Brain microvascular endothelial cell (primary cell): Measurements from ENCODE around the gene NFXL1.

Source experiments
- DNase-seq: peaks from one replicate; pipeline ENCODE4 v3.0.0-alpha.2; 2020
- H3K27ac ChIP-seq: fragments of 250-450 bp; sonication (Bioruptor Pico); 2 replicates; pipeline ENCODE4 v1.5.1; 2020; ENCODE audit warnings: mild to moderate bottlenecking, moderate library complexity
- H3K27me3 ChIP-seq: fragments of 250-450 bp; sonication (Bioruptor Pico); replicated peaks from 2 replicates; pipeline ENCODE4 v1.5.1; 2020; ENCODE audit warnings: mild to moderate bottlenecking
- H3K36me3 ChIP-seq: fragments of 250-450 bp; sonication (Bioruptor Pico); replicated peaks from 2 replicates; pipeline ENCODE4 v1.5.1; 2020; ENCODE audit warnings: mild to moderate bottlenecking
- H3K4me3 ChIP-seq: 2 replicates; pipeline ENCODE4 v1.5.1; 2011; ENCODE audit warnings: low read depth, mild to moderate bottlenecking, control low read depth, low read length, moderate library complexity
- CTCF ChIP-seq: IDR thresholded peaks from 2 replicates; pipeline ENCODE4 v1.5.1; 2011; ENCODE audit warnings: low read depth, mild to moderate bottlenecking, moderate library complexity, low read length, control low read depth, inconsistent platforms; ENCODE audit errors: missing control alignments
- in situ Hi-C: cut with HindIII; loops from 2 replicates; pipeline ENCODE4 v1.10.0; 2017; ENCODE audit warnings: low sequenced_read_pairs, low pct_ligation_motif_present

The NFXL1 gene

DNA sequence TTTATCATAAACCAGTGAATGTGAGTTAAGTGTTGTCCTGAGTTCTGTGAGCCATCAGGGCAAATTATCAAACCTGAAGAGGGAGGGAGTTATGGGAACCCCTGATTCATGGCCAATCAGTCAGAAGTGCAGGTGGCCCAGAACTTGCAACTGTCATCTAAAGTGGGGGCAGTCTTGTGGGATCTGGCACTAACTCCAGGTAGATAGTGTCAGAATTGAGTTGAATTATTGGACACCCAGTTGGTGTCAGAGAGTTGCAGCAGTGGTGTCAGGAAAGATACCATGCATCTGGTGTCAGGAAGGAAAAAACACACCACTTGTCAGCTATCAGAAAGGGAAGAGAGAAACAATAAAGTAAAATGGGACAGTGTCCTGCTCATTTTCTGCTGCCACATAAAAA is 84.9 kb downstream of the NFXL1 start:
- TF ChIP-seq CTCF = no peak
- Histone ChIP-seq H3K36me3 (no peaks in the 10 kb centered on the region), H3K27ac (no peak overlapping the region), H3K27me3 (no peaks in the 10 kb centered on the region), H3K4me3 (no peak overlapping the region)
- in situ Hi-C loops = no loop called here
- no peak for DNase-seq

DNA sequence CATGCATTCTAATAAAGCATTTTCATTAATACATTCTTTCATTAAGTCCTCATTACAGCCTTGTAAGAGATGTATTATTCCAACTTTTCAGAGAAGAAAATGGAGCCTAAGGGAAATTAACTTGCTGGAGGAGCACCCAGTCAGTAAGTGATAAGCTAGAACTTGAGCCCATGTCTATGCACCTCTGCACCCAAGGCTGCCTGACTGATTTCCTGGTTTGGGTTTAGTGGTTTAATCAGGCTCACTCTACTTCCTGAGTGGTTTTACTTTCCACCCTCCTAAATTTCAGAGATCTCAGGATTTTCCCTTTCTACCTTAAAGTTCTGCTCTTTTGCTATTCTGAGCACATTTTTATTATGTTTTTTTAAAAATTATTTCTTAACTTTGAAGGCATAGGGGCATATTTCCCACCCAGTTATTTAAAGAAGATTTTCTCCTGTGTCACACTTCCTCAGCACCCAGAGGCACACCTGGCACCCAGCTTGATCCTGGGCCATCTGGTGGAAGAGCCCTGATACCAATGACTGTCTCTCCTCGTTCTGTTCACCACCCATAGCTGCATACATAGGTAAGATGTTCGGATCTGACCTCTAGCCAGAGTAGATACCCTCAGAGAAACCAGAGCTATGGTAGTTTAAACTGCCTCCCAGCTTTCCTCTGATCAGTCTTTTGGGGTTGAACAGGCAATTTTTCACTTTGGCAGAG is 86.9 kb downstream of the NFXL1 start:
- TF ChIP-seq CTCF = no peak
- H3K27ac ChIP-seq = no peak overlapping the region

GRCh38 chr4:47824840-47825239 is 89.5 kb downstream of the NFXL1 start:
- no peak for DNase-seq
- Histone ChIP-seq H3K4me3 (no peak overlapping the region), H3K27me3 (no peaks in the 10 kb centered on the region), H3K36me3 (no peaks in the 10 kb centered on the region), H3K27ac (no peak overlapping the region)
- in situ Hi-C loops = no loop called here
- no peak for TF ChIP-seq CTCF

More for the DNA sequence above, 86.9 kb downstream of the NFXL1 start:
- H3K4me3 ChIP-seq = no peak overlapping the region
- no peaks in the 10 kb centered on the region for H3K36me3 ChIP-seq
- in situ Hi-C loops = no loop called here
- no peaks in the 10 kb centered on the region for H3K27me3 ChIP-seq
- DNase-seq = no peak

- DNase-seq = no peak
- Histone ChIP-seq H3K27ac (no peak overlapping the region), H3K4me3 (no peak overlapping the region), H3K27me3 (no peaks in the 10 kb centered on the region), H3K36me3 (no peaks in the 10 kb centered on the region)
- in situ Hi-C loops = no loop called here
- TF ChIP-seq CTCF = no peak
Measured at GRCh38 chr4:47819178-47819577, 95.2 kb downstream of the NFXL1 start.

DNA sequence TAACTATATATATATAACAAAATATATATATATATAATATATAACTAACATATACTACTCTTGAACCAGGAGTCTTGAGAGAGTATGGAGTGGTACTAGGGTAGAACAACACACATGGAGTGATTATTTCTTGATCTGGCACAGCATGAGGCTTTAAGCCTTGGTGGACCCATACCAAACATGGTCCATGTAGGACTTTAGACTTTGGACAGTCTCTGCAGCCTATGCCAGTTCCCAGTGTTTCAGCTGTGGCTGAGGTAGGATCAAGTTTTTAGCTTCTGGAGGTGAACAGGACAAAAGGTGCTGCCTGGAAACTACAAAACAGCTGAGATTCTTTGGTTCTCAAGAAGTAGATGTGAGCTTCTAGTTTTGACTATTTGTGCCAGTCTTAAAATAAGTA is 97.1 kb downstream of the NFXL1 start:
- H3K36me3 ChIP-seq = no peaks in the 10 kb centered on the region
- no peak overlapping the region for H3K4me3 ChIP-seq
- H3K27me3 ChIP-seq = no peaks in the 10 kb centered on the region
- no peak overlapping the region for H3K27ac ChIP-seq
- TF ChIP-seq CTCF = no peak
- in situ Hi-C loops = no loop called here
- no peak for DNase-seq

- H3K27me3 ChIP-seq = no peaks in the 10 kb centered on the region
- TF ChIP-seq CTCF = no peak
- in situ Hi-C loops = no loop called here
- no peak for DNase-seq
- no peaks in the 10 kb centered on the region for H3K36me3 ChIP-seq
- H3K4me3 ChIP-seq = no peak overlapping the region
- H3K27ac ChIP-seq = no peak overlapping the region
Measured at GRCh38 chr4:47816748-47817147, 97.6 kb downstream of the NFXL1 start.
